Ramos (cell line): ENCODE measurements around the gene WNT7A.

Experiments used
- in situ Hi-C: fragments of 300-500 bp; cut with MboI; formaldehyde crosslinking; loops from one replicate; pipeline ENCODE4 v1.14.3; 2022; ENCODE audit warnings: low sequenced_read_pairs; ENCODE audit not compliant: unreplicated experiment

The WNT7A gene

GRCh38 chr3:13851091-13851849 lies 28.6 kb downstream of the WNT7A start:
- in situ Hi-C loops, result no loop called here

- in situ Hi-C loops, result no loop called here
These were observed 29.5 kb downstream of the WNT7A start for GRCh38 chr3:13850161-13850945.

- in situ Hi-C loops, result no loop called here
These were observed 30.9 kb downstream of the WNT7A start for GRCh38 chr3:13849018-13849417.

- in situ Hi-C loops, result no loop called here
These were observed 32.9 kb downstream of the WNT7A start for GRCh38 chr3:13846716-13847570.

- in situ Hi-C loops, result no loop called here
These were observed 33.6 kb downstream of the WNT7A start for GRCh38 chr3:13846238-13846637.

- in situ Hi-C loops, result no loop called here
These were observed 34.1 kb downstream of the WNT7A start for GRCh38 chr3:13845806-13846205.

GRCh38 chr3:13844911-13845310 lies 35.0 kb downstream of the WNT7A start:
- in situ Hi-C loops, result no loop called here

- in situ Hi-C loops, result no loop called here
These were observed 35.6 kb downstream of the WNT7A start for GRCh38 chr3:13844286-13844685.

GRCh38 chr3:13843351-13843750 lies 36.5 kb downstream of the WNT7A start:
- in situ Hi-C loops, result no loop called here

GRCh38 chr3:13842226-13842625 lies 37.6 kb downstream of the WNT7A start:
- in situ Hi-C loops, result no loop called here

- in situ Hi-C loops, result no loop called here
These were observed 38.0 kb downstream of the WNT7A start for GRCh38 chr3:13841826-13842225.

GRCh38 chr3:13841141-13841540 lies 38.7 kb downstream of the WNT7A start:
- in situ Hi-C loops, result no loop called here

GRCh38 chr3:13840456-13840855 lies 39.4 kb downstream of the WNT7A start:
- in situ Hi-C loops, result no loop called here

- in situ Hi-C loops, result no loop called here
These were observed 40.0 kb downstream of the WNT7A start for GRCh38 chr3:13839726-13840340.

GRCh38 chr3:13839253-13839652 lies 40.6 kb downstream of the WNT7A start:
- in situ Hi-C loops, result no loop called here

- in situ Hi-C loops, result no loop called here
These were observed 41.5 kb downstream of the WNT7A start for GRCh38 chr3:13838421-13838820.

GRCh38 chr3:13837751-13838150 lies 42.1 kb downstream of the WNT7A start:
- in situ Hi-C loops, result no loop called here

GRCh38 chr3:13836658-13837587 lies 42.9 kb downstream of the WNT7A start:
- in situ Hi-C loops, result no loop called here

GRCh38 chr3:13835246-13835645 lies 44.6 kb downstream of the WNT7A start:
- in situ Hi-C loops, result no loop called here
